ENCODE results near the gene EEF1G.
"Not testable (repeated sequence)": the region's sequence is repeated elsewhere in the genome, so short reads cannot be mapped to it uniquely, and the experiment has no call there.

EEF1G gene

DNA sequence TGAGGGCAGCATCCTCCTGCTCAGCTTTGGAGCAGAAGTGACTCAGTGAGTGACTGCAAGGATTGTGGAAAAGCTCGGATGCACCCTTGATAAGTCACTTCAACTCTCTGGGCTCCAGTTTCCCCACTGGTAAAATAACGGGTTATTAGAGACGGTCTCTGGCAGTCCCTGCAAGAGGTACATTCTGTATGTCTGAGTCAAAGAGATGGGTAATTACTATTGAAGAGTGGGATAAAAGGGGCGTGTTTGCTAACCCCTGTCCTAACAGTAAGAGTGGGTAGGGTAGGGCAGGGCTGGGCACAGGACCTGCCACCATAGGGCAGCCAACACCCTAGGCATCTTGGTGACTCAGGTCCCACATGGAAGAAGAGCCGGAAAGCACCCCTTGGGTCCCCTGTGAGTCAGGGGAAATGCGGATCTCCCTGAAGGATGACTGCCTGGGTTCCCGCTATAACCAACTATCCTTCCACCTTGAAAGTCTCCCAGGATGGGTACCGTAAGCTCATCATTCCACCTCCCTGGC, 19.8 kb downstream of the EEF1G start:
- peak; percentile 92 for DNase-seq

DNA sequence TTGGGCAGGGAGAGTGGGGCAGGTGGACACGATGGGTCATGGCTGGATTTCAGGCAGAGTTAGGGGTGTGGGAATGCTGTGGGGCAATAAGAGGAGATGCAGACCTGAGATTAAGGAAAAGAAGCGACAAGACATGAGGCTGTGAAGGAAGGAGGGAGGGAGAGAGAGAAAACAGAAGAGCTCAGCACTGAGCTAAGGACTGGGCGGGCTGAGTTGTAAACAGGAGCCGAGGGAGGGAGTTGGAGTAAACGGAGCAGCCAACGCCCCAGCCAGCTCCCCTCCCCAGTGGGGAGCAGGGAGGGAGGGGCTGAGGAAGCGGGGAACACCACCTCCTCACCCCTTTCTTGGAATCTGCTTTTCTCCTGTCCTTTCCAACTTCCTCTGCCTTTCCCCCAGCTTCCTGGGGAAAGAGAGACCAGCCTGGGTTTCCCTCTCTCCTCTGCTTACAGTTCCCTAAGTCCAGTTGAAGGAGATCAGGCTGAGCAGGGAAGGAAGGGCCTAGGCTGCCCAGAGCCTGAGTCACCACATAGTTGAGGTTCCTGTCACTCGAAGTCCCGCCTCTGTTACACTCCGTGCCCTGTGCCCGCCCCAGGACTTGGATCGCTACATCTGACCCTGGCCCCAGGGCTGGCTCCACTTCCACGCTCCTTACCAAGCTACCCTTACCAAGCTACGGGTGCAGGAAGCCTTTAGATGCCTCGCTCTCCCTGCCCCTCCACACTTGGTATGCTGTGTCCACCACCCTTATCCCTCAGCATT, 20.4 kb downstream of the EEF1G start:
- peak; percentile 95 for DNase-seq

DNA sequence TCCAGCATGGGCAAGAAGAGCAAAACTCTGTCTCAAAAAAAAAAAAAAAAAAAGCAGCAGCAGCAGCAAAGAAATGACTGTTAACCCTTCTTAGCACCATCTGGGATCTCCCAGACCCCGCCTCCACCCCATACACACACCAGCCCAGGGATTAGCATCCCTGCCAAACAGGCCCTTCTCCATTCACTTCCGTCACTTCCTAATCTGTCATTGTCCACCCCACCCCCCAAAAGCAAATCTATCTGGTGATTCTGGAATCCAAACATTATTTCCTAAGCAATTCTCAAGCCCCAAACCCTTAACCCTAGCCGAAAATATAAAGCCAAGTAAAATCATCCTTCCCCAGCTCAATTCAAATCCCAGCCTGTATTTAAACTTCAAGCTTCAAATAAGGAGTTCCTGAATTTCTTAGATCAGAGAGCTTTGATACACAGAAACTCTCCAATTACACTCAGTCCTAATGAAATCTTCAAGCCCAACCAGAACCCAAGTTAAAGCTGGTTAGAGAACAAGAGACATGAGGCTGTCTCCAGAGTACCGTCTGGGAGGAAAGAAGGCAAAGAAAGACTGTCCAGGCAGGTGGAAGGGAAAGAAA, 21.1 kb downstream of the EEF1G start:
- DNase-seq = peak; percentile 78

DNA sequence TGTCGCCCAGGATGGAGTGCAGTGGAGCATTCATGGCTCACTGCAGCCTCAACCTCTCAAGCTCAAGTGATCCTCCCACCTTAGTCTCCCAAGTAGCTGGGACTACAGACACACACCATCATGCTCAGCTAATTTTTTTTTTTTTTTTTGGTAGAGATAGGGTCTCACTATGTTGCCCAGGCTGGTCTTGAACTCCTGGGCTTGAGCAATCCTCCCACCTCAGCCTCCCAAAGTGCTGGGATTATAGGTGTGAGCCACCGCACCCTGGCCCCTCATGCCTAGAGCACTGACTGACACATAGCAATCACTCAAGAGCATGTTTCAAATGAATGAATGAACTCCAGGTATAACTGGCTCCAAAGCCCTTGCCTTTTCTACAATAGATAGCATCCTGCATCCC, 23.2 kb downstream of the EEF1G start:
- DNase-seq = not testable (repeated sequence)

DNA sequence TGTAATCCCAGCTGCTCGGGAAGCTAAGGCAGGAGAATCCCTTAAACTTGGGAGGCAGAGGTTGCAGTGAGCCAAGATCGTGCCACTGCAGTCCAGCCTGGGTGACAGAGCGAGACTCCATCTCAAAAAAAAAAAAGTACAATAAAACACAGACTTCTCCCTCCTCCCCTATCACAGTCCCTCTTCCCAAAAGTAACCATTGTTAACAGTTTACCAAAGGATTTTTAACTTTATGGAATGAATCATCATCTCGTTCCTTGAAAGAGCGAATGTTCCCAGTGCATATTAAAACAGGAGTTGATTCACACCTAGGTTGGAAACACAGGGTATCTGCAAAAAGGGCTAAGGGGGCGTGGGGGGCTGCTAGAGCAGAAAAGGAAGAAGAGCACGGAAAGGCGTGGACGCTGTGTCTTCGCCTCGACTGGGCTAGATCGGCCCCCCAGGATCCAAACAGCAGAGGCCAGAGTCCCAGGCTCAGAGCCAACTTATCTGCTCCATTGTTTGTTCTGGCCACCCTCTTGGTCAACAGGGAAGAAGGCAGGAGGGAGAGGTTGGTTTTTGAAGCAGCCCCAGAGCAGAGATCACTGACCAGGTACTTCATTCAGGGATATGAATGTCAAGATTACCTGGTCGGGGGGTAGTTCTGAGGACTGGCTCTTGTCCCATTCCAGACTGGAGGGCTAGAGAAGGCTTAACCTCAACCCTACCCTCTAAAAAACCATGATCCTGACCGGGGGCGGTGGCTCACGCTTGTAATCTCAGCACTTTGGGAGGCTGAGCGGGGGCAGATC, 25.0 kb downstream of the EEF1G start:
- DNase-seq = no peak

DNA sequence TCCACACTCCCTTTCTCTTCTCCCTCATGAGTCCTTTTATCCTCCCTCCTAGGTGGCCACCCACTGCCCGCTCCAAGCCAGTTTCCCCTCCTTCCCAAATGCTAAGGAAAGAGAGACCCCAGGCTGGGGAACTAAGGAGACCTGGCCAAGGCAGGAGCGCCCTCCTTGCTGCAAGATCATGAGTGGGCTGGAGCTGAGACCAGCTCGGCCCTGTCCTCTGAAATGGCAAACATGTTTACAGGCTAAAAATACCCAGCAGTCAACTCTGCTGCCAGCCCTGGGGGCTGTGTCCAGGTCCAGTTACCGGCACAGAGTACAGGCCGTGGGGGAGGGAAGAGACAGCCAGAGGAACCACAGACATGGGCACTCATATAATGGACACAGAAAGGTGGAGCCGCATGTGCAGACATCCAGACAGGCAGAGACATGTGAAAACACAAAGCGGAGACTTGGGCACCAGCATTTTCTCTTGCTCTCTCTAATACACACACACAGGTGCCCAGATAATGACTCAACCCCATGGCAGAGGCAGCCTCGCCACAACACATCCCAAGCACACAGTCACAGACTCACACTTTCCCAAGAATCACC, 25.9 kb downstream of the EEF1G start:
- no peak for DNase-seq

DNA sequence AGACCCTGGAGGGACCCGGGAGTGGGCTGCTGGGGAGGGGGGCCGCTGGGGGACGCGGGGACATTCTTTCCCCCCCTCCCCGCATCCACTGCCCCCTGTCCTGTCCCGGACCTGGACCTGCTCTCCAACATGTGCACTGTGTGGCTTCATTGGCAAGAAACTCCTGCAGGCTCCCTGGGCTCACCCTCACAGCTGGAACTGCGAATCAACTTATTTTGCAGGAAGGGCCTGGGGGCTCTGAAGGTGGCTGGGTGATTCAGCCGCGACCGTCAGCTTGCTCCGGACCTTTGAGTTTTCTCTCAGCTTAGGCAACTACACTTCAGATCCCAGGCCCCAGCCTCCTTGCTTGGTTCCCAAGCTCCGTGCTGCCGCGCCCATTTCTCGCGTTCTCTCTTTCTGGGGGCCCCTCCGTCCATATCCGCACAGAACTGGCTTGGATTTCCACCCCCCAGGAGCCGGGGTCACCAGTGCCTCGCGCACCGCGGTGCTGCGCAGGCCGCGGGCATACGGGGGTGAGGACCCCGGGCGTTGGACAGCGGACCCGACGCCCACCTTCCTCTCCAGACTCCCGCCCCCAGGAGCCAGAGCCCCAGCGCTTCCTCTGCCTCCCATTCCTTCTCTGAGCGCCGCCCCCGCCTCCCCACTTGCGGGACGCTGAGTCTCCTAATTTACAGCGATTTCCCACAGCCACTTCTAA, 26.6 kb downstream of the EEF1G start:
- DNase-seq = peak; percentile 41

DNA sequence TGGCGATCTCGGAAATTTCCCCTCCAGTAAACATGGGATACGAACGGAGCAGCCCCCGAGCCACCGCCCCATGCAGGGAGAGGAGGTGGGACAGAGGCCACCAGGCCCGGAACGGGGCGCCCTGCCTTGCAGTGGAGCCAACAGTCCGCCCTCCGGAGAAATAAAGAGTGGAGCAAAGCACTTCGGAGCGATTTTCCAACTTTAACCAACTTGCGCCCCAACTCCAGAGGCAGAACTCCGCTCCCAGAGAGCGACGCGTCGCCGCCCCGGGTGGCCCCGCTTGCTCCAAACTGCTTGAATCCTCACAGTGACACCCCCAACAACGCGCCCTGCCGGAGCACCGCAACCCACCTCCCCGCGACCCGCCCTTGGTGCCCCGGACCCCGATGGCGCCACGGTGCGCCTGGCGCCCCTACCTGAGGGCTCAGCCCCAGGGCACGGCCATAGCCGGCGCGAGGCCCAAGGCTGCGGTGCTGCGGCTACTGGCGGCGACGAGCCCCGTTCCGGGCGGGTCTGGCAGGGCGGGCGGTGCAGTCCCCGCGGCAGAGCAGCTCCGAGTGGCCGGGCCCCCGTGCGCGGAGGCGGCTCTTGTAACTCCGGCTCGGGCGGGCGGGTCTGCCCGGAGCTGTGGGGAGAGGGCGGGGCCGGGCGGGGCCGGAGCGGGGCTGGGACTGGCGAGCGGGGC, 27.3 kb downstream of the EEF1G start, which contains the start of gene AHNAK:
AHNAK (minus strand) TSS at position 563 of the 685 bp plus-strand sequence. CDS start 10,708 bp downstream, outside the sequence.
- DNase-seq = peak; percentile 66

DNA sequence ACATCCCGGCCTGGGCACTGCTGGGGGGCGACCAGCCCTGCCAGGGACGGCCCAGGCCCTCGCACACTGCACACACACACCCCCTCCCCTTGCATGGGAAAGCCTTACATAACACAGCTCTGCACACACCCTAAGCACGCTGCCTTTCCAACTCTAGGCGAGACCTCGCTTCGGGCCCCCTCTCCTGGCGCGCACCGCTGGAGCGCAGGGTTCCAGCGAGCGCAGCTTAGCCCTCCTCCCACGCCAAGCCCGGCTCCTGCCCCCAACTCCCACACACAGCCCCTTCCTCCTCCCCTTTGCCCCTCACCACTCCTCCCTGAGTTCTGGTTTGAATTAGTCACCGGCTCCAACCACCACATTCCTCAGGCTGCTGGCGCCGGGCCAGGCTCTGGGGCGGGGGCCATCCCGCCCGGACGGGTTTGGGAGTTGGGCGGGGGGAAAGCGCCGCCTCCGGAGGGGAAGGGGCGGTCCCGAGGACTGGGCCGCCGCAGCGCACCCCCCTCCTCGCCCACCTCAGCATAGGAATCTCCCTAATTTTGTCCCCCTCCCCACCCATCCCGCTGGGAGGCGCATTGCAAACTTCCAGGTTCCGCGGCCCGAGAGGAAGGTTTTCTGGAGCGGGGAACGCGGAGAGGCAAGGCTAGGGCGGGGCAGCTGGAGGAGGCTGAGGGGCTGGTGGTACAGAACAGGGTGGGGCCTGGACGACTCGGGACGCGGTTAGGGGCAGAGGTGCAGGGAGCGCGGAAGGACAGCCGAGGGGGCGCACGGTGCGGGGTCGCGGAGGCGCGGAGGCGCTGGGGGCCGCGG, 28.1 kb downstream of the EEF1G start:
- peak; percentile 98 for DNase-seq

DNA sequence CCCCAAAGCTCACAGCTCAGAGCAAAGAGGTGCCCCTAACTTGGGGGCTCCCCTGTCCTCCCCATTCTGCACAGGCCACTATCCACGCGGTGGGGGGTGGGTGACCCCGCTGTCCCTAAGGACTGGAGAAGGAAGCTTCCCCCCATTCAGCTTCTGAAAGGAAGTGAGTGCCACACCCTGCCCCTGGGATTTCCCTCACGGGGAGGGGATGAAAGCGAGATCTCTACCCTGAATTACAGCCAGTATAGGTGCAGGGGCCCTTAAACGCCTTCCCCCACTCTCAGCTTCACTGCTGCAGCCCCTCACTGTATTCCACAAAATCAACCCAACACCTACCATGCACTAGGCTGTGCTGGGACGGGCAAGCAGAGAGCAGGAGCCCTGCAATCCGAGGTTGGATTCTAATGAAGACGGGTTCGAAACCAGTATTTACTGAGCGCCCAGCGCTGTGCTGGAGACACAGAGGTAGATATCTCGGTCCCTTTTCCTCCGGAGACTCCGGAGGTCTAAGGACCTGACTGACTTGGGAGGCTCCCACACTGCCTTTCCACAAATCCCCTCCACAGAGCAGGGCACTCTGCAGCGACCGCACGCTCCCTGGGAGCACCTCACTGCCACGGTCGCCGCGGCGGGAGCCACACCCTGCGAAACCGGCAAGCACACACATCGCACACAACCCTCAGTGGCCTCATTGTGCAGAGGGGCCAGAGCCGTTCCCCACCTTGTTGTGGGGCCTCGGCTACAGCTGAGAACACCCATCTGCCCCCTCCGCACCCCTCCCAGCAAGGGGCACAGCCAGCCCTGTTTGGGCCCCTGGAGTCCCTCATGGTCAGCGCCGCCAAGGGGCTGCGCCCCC, 28.9 kb downstream of the EEF1G start:
- no peak for DNase-seq

DNA sequence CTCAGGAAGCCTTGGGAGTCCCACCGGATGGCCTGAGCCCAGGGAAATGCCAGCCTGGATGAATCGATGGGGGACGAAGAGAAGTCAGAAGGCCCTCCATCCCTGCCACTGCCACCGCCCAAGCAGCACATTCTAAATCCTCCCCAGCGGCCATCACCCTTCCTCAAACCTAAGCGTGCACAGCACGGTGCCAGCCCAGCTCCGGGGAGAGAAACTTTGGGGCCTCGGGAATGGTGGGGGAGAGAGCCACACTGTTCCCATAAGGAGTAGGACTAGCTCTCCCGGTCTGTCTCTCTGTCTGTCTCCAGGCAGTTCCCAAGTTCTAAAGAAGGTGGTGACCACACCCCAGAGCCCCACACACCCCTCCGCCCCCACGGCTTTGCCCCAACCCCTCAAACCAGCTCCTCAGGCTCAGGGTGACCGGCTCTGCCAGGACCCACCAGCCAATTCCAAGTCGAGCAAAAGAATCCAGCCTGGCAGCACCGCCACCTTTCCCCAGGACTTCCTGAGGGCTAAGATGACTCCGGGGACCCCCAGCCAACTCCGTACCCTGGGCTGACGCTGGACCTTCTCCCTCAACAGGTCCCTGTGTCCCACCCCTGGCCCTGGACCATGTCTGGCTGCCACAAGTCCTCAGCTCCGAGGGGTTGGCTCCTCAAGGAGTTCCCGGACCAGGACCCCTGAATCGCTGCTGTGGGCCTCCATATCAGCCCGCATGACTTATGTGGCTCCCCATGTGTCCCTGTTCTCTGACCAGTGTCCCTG, 29.8 kb downstream of the EEF1G start:
- DNase-seq = no peak

DNA sequence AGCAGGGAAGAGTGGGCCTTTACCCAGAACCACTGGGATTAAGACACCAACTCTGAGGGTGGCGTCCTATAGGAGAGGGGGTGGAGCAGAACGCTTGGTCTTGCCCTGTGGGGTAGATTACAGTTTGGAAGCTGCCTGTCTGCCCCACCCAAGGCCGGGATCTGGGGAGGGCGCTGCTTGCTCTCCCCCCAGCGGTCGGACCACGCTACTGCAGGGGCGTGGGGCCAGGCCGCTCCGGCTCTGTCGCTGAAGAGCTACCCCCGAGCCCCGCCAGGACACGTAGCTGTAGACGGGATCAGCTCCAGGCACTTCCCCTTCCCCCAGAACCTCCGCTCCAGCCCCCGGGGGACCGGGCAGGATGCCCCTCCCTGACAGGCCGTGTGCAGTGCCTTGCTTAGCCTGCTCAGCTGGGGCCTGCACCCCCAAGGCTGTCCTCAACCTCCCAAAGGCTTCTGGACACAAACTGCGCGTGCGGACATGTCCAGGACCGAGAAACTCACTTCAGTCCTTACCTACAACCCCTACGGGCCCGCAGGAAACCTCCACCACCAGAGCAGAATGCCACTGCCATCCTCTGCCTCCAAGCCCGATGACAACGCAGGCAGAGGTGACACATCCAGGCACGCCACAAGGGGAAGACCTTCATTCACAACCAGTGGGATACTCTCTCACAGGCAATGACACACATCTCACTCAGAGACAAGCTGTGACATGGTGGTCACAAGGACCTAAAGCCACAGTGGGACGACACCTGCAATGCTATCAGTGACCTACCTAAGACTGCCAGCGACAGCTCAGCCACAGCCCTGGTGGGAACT, 30.7 kb downstream of the EEF1G start:
- DNase-seq = peak; percentile 83

DNA sequence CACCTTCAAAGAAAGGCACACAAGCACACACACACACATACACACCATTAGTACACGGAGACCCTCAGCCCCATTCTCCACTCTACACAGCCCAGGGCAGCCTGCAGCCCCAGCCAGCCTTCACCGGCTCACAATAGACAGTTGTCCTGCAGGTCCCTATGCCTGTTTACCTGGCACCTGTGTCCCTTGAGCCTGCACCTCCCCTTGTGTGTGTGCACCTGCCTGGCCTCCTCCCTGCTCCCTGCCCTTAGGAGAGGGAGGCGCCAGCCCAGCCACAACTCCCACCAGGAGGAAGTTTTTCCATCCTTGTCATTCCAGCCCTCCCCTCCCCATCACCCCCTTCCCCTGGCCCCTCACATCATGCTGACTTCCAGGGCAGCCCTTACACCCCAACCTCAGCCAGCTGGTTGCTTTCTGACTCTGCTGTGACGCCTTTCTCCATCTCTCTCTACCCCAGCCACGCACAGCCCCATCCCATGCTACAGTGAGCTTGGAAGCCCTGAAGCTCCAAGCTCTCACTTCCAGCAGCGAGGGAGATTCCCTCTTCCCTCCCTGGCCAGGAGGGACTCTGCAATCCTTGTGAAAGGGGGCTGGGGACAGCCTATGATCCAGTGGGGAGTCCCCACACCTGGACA, 31.5 kb downstream of the EEF1G start:
- DNase-seq = no peak

DNA sequence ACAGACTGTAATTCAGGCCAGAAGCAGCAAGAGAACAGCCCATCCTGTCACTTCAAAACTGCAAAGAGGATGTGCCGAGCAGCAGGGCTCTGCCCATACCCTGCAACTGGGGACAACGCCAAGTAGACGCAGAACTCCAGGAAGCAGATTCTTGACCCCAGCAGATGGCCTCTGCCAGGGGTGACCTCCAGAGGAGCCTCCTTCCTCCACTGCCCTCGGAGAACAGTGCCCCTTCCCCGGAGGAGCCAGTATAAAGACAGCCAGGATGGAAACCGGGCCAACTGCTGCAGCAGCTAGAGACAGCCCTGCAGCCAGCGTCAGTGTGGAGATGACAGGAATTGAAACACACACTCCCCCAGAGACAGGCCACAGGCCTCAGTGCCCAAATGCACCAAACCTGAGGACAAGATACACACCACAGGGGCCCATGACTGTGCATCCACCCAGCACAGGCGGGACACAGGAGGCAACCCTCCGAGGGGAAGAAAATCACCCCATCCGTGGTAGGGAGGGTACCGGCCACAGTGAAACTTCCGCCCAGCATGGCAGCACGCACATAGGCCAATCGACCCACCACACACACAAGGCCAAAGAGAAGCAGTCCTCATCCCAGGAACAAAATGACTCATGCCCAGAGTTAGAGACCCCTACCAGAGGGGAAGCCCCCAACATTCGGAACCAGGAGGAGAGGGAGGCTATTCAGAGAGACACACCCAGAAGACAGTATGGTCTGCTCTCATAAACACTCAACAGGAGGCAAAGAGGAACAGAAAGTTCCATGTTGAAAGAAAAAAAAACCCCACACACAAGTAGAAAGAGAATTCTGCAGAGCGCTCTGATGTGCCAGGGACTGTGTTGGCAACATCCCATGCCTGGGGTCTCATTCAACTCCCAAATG, 32.6 kb downstream of the EEF1G start:
- DNase-seq = no peak

DNA sequence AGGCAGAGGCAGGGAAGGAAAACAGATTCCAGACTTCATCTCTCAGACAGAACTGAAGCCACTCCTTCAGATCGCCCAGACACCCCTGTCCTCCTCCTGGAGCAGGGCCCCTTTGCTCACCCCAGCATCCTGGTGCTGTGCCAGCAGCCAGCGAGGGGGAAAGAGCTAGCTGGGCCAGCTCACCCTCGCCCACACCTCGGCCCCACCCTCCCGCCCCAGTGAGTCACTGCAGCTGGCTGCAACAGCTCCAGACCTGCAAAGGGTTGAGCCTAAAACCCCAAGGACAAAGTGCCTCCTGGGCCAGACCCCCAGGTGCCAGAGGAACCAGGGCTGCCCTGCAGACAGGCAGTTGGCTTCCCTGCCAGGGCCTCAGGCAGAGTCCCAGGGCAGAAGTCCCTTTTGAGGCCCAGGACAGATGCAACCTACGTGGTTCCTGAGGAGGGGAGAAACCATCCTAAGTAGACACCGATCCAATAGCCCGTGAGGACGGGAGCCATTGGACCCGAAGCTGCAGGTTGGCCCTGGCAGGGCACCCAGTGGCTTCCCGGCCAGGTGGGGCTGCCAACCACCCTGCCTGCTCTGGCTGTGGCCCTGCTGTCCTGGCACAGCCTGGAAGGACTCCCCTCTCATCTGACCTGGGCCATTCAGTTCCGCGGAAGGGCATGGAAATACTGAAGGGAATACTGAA, 34.3 kb downstream of the EEF1G start:
- peak; percentile 95 for DNase-seq

Measured in fibroblast of skin of abdomen (primary cell).